Transverse colon (tissue), 4 donors: ENCODE measurements around the gene GRM1.

Experiments used
- EP300 ChIP-seq: sonication (generic); formaldehyde crosslinking; IDR thresholded peaks from one replicate; pipeline ENCODE4 v1.6.1; 2017; ENCODE audit warnings: antibody characterized with exemption, low read depth
- POLR2A ChIP-seq: fragments of 450-650 bp; IDR thresholded peaks from one replicate; pipeline ENCODE4 v1.6.1; 2016; ENCODE audit warnings: antibody characterized with exemption, mild to moderate bottlenecking, moderate library complexity
- POLR2AphosphoS5 ChIP-seq, 3 donors: sonication (generic); formaldehyde crosslinking; IDR thresholded peaks; one replicate each; pipeline ENCODE4 v1.6.1; 2016; ENCODE audit warnings: antibody characterized with exemption in 3 of 3
- TF ChIP-seq, protein P1 (sequence below), 5 experiments: fragments of 200-600 bp in 3 of 5; fragments of 450-650 bp in 2 of 5; sonication (generic) in 3 of 5; IDR thresholded peaks; 1 replicate in 2 of 5; 2 replicates in 3 of 5; pipeline ENCODE4 v1.5.1; 2016 to 2017; ENCODE audit warnings: antibody characterized with exemption in 5 of 5, inconsistent platforms in 3 of 5, mild to moderate bottlenecking in 2 of 5, moderate library complexity in 1 of 5

DNA sequence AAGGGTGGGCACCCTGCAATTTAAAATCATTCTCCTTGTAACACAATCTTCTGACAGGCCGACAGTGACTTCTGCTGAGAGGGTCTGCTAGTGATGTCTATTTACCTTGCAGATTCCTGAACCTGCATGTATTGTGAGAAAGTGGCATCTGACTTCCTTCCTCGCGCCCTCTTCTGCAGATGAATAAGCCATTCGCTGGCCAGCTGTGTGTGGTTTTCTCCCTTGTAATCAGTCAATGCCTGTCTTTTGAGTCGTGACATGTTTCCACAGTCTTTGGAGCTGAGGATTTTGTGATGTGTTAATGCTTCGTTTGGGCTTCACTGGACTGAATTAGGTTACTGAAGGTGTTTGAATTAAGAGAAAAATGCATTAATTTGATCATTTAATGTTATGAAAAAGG is 125.3 kb downstream of the GRM1 start:
- TF ChIP-seq POLR2A = no peak
- TF ChIP-seq, protein P1, sequence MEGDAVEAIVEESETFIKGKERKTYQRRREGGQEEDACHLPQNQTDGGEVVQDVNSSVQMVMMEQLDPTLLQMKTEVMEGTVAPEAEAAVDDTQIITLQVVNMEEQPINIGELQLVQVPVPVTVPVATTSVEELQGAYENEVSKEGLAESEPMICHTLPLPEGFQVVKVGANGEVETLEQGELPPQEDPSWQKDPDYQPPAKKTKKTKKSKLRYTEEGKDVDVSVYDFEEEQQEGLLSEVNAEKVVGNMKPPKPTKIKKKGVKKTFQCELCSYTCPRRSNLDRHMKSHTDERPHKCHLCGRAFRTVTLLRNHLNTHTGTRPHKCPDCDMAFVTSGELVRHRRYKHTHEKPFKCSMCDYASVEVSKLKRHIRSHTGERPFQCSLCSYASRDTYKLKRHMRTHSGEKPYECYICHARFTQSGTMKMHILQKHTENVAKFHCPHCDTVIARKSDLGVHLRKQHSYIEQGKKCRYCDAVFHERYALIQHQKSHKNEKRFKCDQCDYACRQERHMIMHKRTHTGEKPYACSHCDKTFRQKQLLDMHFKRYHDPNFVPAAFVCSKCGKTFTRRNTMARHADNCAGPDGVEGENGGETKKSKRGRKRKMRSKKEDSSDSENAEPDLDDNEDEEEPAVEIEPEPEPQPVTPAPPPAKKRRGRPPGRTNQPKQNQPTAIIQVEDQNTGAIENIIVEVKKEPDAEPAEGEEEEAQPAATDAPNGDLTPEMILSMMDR (IDR thresholded peaks at IDR 0.05) = no peak
- TF ChIP-seq EP300 = no peak
- TF ChIP-seq POLR2AphosphoS5 (IDR thresholded peaks at IDR 0.05) = no peak
